Ammon's horn (tissue), 1 donor: ENCODE measurements around the gene RRAS2.
"Not testable (repeated sequence)": the region's sequence is repeated elsewhere in the genome, so short reads cannot be mapped to it uniquely, and the experiment has no call there.

Source experiments
- DNase-seq: peaks from one replicate; pipeline ENCODE4 v3.0.0-alpha.2; 2016; ENCODE audit warnings: low spot score

Gene RRAS2

DNA sequence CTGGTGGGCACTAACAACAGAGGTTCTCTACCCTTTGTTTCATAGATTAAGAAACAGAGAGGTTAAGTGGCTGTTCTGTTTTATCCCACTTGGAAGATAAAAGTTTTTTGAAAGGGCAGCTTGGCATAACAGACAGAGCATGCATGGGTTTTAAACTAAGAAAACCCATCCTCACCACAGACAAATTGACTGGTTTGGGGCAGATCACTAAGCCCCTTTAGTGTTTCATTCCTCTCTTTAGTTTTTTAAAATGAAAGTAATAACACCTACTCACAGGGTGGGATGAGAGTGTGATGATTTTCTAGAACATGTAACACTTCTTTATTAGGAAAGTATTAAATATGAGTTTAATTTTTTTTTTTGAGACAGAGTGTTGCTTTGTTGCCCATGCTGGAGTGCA is 12.3 kb upstream of the RRAS2 start:
- no peak for DNase-seq

DNA sequence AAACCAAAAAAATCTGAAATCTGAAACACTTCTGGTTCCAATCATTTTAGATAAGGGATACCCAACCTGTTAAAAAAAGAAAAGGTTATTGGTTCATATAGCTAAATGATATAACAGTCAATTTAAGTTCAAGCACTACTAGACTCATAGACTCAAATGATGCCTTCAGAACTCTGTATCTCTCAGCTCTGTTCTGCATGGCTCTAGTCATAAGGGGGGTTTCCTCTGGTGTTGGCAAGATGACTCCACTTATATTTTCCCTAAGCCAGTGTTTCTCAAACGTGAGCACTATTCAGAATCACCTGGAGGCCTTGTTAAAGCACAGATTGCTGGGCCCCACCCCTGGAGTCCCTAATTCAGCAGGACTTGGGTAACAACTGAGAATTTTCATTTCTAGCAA is 11.5 kb upstream of the RRAS2 start:
- no peak for DNase-seq

DNA sequence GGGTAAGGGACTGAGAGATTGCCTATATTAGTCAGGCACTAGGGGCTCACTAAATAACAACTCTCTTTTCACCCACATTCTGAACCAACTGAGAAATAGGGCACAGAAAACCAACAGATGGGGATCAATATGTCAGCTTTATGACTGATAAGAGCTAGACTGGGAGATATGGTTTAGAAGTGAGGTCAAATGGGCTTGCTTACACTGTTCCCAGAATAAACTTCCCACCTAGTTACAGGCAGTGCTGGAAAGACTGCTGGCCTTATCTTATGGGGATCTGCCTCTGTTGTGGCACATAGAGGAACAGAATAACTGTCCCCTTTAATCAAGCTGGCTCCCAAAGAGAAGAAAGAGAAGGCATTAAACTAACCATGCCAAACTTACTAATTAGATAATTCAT is 10.6 kb upstream of the RRAS2 start:
- DNase-seq, result no peak

DNA sequence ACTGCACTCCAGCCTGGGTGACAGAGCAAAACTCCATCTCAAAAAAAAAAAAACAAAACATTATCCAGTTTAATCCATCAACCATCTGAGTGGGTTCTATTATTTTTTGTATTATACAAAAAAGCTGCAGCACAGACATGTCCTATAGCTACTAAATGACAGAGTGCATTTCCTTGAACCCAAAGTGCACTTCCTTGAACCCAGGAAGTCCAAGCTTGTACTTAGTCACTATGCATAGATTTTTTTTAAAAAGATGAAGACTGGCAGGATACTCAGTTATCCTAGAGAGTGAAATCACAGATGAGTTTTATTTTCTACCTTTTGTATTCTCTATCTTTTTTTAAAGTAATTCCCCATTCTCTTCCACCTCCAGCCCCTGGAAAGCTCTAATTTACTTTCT is 8.0 kb upstream of the RRAS2 start:
- DNase-seq, result no peak

DNA sequence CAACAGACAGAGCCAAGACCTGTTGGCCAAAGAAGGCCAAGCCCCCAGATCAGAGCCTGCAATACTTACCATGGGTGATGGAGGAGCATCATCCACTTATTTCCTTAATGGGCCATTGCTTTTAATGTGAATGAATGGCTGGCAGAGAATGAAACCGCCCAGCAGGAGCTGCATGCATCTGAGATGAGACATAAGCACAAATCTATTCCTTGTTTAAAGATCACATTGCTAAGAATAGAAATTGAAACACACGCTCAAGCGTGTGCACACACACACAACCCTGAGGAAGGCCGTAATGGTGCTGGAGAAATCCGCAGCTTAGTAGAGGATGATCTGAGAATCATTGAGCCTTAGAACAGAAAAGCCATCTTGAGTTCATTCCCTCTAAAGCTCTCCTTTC is 5.3 kb upstream of the RRAS2 start:
- DNase-seq, result peak; percentile 18

DNA sequence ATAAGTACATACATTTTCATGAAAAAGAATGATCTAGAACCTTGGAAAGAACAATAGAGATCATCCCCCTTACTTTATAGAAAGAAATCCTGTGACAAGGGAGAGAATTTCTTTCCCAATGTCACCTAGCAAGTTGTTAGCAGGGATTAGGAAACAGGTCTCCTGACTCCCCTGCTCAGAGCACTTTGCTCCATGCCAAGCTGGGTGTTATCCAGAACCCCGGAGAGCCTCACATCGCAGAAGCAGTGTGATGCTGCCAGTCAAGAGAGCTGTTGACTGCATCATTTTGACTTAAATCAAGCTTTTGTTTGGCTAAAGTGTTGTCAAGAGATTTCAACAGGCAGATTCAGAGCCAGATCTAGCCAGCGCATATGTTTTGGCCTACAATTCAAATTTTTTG is 3.6 kb upstream of the RRAS2 start:
- DNase-seq, result peak; percentile 33

DNA sequence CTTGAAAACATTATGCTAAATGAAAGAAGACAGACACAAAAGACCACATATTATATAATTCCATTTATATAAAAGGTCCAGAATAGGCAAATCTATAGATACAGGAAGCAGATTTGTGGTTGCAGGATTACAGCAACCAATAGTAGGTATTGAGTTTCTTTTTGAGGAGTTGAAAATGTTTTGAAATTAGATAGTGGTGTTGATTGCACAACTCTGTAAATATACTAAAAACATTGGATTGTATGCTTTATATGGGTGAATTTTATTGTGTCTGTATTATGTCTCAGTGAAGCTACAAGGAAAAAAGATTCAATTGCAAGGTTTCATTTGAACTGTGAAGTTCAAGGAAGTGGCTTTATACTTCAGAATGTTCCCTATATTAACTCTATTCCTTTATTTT is 3.0 kb upstream of the RRAS2 start:
- DNase-seq, result no peak

DNA sequence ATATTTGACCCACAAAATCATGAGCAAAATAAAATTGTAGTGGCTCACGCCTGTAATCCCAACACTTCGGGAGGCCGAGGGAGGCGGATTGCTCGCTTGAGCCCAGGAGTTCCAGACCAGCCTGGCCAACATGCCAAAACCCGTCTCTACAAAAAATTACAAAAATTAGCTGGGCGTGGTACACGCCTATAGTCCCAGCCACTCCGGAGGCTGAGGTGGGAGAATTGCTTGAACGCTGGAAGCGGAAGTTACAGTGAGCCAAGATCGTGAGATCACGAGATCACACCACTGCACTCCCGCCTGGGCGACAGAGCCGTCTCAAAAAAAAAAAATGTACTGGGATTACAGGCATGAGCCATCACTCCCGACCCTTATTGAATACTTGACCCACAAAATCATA is 2.0 kb upstream of the RRAS2 start:
- no peak for DNase-seq

DNA sequence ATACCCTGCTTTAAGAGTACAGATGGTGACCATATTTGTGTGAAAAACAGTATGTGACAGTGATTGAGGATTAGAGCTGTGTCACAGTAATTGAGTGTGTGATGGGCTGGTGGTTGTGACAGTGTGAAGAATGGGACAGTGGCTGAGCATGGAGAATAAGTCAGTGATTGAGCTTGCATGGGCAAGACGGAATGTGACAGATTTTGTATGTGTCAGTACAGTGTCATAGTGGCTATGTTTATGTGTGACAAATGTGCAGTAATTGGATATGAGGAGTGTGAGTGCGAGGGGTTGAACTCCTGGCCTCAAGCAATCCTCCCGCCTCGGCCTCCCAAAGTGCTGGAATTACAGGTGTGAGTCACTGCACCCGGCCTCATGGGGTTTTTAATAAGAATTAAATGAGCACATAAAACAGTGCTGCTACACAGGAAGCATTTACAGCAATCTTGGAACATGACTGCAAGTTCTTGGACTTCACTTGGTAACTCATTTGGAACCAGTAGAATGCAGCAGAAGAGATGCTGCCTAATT is 583 bp upstream of the RRAS2 start:
- DNase-seq, result no peak

DNA sequence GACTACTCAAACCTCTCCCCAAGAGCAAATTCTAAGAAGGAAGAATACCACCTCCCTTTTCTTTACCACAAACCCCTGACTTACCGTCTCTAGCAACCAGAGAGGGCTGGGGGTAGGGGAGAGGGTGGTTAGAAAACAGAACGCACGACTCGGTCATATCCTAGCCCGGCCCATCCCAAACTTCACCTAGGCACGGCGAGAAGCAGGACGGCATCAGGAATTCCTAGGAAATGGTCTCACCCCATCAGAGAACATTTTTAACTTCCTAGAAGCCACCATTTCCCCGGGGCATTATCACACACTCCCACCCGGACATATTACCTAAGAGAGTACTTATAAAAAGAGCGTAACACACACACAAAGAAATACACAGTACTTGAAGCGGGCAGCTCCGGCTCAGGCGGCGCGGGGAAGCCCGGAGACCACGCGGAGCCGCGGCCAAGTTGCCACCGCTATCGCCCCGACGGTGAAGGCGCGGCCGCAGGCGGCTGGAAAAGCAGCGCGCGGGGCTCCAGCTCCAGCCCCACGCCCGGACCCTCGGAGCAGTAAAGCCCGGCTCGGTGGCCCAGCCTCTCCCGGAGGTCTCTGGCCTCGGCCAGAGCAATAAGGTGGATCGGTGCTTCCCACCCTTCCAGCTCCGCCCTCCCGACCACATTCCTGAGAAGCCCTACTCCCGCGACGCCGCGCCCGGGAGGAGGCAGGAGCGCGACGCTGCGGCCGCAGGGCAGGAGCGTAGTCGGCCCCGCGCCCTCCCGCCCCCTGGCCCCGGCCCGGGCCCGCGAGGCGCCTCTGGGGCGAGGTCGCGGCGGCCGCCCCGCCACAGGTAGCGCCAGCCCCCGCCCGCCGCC is 878 bp downstream of the RRAS2 start:
- DNase-seq, result peak; percentile 22

DNA sequence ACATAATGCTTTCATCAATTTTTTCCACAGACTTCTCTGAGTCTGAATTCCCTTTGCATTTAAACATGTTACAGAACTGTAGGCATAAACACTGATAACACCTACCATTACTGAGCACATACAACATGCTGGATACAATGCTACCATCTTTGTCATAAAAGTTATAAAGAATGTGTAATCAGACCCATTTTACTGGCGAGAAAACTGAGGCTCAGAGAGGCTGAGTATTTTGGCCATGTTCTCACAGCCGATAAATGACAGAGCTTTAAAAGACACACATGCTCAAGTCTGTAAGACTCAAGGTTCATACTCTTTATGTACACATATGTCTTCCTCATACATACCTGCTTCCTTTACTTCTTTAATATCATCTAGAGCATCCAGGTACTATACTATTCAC is 2.6 kb downstream of the RRAS2 start:
- no peak for DNase-seq

DNA sequence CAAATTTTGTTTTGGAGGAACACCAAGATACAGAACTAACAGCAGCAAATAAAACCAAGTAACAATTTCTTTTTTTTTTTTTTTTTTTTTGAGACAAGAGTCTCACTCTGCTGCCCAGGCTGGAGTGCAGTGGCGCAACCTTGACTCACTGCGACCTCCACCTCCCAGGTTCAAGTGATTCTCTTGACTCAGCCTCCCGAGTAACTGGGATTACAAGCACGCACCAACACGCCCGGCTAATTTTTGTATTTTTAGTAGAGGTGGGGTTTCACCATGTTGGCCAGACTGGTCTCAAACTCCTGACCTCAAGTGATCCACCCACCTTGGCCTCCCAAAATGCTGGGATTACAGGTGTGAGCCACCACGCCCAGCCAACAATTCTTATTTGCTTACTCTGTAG is 4.4 kb downstream of the RRAS2 start:
- DNase-seq, result not testable (repeated sequence)

DNA sequence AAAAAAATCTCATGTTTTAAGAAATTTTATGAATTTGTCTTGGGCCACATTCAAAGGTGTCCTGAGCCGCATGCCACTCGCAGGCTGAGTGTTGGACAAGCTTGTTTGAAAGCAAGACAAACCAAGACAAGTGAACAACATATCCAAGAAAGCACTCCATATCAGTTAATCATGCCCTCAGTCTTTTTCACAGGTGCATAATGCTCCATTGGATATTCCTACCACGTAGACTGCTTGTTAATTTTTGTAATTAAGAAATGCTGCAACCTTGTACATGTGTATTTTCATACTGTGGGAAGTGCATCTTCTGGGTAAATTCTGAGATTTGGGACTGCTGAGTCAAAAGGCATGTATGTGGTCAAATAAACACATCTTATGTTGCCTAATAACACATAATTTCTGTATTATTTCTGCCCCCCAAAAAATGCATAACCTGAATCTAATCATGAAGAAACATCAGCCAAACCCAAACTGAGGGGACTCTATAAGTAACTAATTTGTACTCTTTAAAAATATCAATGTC is 8.2 kb downstream of the RRAS2 start:
- no peak for DNase-seq

DNA sequence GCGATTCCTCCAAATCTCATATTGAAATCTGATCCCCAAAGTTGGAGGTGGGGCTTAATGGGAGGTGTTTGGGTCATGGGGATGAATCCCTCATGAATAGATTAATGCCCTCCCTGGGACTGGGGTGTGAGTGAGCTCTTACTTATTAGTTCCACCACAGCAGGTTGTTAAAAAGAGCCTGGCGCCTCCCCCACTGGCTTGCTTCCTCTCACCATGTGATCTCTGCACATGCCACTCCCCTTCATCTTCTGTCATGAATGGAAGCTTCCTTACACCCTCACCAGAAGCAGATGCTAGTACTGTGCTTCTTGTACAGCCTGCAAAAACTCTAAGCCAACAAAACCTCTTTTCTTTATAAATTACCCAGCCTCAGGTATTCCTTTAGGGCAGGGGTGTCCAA is 8.8 kb downstream of the RRAS2 start:
- no peak for DNase-seq

DNA sequence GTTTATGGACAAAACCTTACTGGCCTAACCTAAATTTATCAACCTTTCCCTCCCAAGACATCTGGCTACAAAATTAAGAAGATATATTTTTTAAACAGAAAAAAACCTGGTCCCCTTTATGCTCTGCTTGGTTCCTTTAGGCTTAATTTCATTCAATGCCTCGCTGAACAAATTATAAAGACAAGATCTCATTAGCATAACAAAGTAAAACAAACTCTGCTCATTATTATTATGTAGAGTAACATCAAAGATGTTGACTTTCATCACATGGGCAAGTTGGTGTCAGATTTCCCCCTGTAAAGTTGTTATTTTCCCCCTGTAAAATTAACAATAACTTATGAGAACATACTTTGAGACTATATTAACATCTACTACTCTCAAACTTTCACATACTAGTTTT is 11.0 kb downstream of the RRAS2 start:
- no peak for DNase-seq

DNA sequence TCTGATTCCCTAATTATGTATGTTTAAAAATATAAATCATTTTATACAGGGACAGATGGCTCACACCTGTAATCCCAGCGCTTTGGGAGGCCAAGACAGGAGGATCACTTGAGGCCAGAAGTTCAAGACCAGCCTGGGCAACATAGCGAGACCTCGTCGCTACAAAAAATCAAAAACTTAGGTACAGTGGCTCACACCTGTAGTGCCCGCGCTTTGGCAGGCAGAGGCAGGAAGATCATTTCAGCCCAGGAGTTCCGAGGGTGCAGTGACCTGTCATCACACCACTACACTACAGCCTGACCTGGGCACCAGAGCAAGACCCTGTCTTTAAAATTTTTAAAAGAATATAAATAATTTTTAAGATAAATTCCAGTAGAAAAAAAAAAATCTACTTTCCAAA is 11.5 kb downstream of the RRAS2 start:
- no peak for DNase-seq

DNA sequence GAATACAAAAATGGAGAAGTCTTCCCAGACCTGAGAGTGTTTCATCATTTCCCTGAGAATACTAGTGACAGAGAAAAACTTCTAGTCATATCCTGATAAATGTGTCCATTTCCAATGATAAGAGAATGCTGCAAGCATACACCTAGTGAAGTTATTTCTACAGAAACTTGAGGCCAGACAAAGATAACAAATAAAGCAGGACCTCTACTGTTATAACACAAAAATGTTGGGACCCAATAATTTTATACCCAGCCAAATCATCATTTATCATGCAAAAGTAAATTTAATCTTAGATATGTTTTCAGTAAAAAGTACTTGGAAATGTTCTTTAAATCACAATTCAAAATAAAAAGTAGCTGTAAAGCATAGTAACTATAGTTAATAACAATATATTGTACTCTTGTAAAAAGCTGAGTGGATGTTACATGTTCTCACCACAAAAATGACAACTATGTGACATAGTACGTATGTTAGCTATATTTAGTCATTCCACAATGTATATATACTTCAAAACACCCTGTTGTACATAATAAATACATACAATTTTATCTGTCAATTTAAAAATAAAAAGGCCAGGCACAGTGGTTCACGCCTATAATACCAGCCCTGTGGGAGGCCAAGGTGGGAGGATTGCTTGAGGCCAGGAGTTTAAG is 12.6 kb downstream of the RRAS2 start:
- no peak for DNase-seq

DNA sequence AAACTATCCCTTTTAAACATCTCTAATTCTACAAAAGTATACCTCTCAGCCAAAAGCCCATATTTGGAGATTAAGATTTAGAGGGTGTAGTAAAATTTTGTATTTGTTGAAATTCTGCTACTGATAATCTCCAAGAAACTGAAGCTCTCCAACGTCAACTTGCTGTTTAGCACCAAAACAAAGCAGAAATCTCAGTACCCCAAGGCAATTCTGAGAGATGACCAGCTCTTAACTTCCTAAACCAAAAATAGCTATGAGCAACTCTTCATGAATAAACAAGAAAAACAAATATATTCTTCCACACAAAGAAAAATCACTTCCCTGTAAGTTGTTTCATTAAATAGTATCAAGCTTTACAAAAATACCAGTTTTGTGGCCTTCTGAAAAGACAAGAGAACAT is 13.3 kb downstream of the RRAS2 start:
- DNase-seq, result no peak

DNA sequence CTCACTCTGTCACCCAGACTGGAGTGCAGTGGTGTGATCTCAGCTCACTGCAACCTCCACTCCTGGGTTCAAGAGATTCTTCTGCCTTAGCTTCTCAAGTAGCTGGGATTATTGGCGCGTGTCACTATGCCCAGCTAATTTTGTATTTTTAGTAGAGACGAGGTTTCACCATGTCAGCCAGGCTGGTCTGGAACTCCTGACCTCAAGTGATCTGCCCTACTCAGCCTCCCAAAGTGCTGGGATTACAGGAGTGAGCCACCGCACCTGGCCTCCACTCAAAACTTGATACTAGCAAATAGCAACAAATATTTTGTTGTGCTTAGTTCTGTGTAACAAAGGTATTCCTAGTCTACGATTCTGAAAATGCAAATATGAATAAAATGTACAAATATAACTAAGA is 14.0 kb downstream of the RRAS2 start:
- DNase-seq, result not testable (repeated sequence)

DNA sequence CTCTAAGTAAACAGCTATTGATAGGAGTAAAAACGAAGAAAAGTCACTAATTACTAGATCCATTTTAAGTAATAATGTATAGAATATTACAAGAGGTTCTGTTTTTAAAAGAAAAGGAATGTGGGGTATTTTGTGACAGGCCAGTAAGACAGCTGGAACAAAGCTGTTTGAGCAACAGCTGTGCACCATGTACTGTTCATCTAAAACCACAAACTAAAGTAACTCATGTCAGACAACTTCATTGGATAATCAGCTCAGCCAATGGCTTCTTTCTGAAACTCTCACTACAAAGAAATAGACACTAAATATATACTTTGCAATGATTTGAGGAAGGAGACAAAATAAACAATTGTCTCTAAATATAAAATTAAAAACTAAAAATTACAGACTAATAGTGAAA is 16.1 kb downstream of the RRAS2 start:
- DNase-seq, result no peak

DNA sequence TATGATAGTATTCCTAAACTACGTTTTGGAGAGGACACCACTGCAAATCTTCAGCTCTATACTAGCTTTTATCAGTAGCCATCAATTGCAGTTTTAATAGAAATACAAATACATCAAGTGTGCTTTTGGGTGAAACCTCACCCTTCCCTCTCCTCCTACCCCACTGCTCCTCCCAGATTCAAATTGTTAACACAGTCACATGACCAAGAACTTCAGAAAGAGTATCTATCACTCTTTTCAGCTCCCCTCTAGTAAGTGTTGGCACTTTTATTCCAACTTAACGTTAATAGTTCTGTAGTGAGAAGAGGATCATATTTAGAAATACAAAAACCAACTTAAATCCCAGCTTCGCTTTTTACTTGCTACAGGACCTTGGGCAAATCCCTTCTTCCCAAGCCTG is 17.0 kb downstream of the RRAS2 start:
- no peak for DNase-seq

DNA sequence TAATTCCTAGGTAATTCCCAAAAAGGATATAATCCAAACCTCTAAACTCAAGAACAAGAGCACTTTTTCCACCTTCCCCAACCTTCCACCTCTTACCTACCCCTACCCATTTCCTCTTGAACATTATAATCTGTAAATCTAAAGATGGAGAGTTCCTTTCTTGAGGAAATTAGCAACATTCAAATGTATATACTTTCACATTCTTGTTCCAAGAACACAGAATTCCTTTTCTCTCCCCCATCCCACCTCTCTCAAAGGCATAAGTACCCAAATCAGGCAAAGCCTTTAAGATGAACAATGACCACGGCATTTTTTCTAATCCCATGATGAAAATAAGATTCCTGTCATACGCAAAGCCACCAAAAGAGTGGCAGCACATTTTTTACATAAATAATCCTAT is 18.3 kb downstream of the RRAS2 start:
- DNase-seq, result no peak

DNA sequence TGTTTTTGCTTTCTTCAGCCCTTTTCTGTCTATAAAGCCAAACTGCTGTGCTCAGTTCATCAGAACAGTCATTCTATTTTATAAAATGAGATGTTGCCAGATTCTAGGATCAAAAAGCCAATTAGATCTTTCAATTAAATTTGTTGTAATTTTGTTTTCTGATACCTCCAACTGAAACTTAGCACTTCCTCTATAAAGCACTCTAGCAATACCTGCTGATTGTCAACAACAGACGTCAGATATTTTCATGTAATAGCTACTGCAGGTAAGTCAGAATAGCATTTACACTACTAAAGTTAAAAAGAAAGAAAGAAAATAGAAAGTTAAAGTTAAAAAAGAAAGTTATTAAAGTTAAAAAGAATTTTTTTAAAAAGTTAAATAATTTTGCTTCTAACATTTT is 19.6 kb downstream of the RRAS2 start:
- DNase-seq, result no peak
